ENCODE data around the gene TNFAIP2.

TNFAIP2 gene

GRCh38 chr14:103084021-103084919 lies 39.0 kb upstream of the TNFAIP2 start, which contains the start of gene LBHD2:
Gene LBHD2, plus strand, starts transcription at chr14:103084210. Its CDS starts 1,803 bp downstream, at chr14:103086013.
- TF ChIP-seq, protein P1, sequence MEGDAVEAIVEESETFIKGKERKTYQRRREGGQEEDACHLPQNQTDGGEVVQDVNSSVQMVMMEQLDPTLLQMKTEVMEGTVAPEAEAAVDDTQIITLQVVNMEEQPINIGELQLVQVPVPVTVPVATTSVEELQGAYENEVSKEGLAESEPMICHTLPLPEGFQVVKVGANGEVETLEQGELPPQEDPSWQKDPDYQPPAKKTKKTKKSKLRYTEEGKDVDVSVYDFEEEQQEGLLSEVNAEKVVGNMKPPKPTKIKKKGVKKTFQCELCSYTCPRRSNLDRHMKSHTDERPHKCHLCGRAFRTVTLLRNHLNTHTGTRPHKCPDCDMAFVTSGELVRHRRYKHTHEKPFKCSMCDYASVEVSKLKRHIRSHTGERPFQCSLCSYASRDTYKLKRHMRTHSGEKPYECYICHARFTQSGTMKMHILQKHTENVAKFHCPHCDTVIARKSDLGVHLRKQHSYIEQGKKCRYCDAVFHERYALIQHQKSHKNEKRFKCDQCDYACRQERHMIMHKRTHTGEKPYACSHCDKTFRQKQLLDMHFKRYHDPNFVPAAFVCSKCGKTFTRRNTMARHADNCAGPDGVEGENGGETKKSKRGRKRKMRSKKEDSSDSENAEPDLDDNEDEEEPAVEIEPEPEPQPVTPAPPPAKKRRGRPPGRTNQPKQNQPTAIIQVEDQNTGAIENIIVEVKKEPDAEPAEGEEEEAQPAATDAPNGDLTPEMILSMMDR (IDR thresholded peaks at IDR 0.05; ENCODE audit: insufficient read depth, low read length, poor library complexity, severe bottlenecking), result no peak
- TF ChIP-seq EZH2phosphoT487 (conservative IDR thresholded peaks at IDR 0.05; ENCODE audit: low read length), result no peak
- H3K36me3 ChIP-seq (ENCODE audit: low read length), result no peaks in the 10 kb centered on the region
- H3K9ac ChIP-seq (ENCODE audit: low read length), result no peak within 1 kb of the TSS
- no peaks in the 10 kb centered on the region for H4K20me1 ChIP-seq (ENCODE audit: low read depth, low read length)
- H2AFZ ChIP-seq (ENCODE audit: low read depth, low read length, severe bottlenecking), result no peak within 1 kb of the TSS
- H3K4me3 ChIP-seq (ENCODE audit: insufficient read depth, low read length, poor library complexity, severe bottlenecking), result no peak within 1 kb of the TSS
- H3K27me3 ChIP-seq (ENCODE audit: low read length), result no peaks in the 10 kb centered on the region
- no peaks in the 10 kb centered on the region for H3K79me2 ChIP-seq (ENCODE audit: insufficient read depth, low read length)
- H3K4me2 ChIP-seq (ENCODE audit: low read depth, low read length, poor library complexity, severe bottlenecking), result no peak within 1 kb of the TSS
- H3F3A ChIP-seq (ENCODE audit: insufficient read depth), result no peaks in the 10 kb centered on the region
- H3K9me3 ChIP-seq (ENCODE audit: insufficient read depth, low read length), result no peaks in the 10 kb centered on the region
- H3K27ac ChIP-seq (ENCODE audit: low read depth, low read length), result no peak within 1 kb of the TSS
- H3K9me2 ChIP-seq (replicated peaks; ENCODE audit: insufficient read depth, low read length), result no peaks in the 10 kb centered on the region

- Histone ChIP-seq H3K4me2 (ENCODE audit: low read depth, low read length, poor library complexity, severe bottlenecking) (no peak overlapping the region), H4K20me1 (ENCODE audit: low read depth, low read length) (no peaks in the 10 kb centered on the region), H3K4me3 (ENCODE audit: insufficient read depth, low read length, poor library complexity, severe bottlenecking) (no peak overlapping the region), H3F3A (ENCODE audit: insufficient read depth) (no peaks in the 10 kb centered on the region), H3K9ac (ENCODE audit: low read length) (no peak overlapping the region), H3K9me3 (ENCODE audit: insufficient read depth, low read length) (no peaks in the 10 kb centered on the region), H3K9me2 (replicated peaks; ENCODE audit: insufficient read depth, low read length) (no peaks in the 10 kb centered on the region), H3K27ac (ENCODE audit: low read depth, low read length) (no peak overlapping the region), H3K27me3 (ENCODE audit: low read length) (no peaks in the 10 kb centered on the region), H3K79me2 (ENCODE audit: insufficient read depth, low read length) (no peaks in the 10 kb centered on the region), H3K36me3 (ENCODE audit: low read length) (no peaks in the 10 kb centered on the region), H2AFZ (ENCODE audit: low read depth, low read length, severe bottlenecking) (no peak overlapping the region)
- TF ChIP-seq EZH2phosphoT487 (conservative IDR thresholded peaks at IDR 0.05; ENCODE audit: low read length), result no peak
- TF ChIP-seq, protein P1 (IDR thresholded peaks at IDR 0.05; ENCODE audit: insufficient read depth, low read length, poor library complexity, severe bottlenecking), result no peak
Measured at GRCh38 chr14:103085106-103086091, 37.9 kb upstream of the TNFAIP2 start.

- Histone ChIP-seq H3K79me2 (ENCODE audit: insufficient read depth, low read length) (no peaks in the 10 kb centered on the region), H2AFZ (ENCODE audit: low read depth, low read length, severe bottlenecking) (no peak overlapping the region), H3F3A (ENCODE audit: insufficient read depth) (no peaks in the 10 kb centered on the region), H3K4me2 (ENCODE audit: low read depth, low read length, poor library complexity, severe bottlenecking) (no peak overlapping the region), H3K27ac (ENCODE audit: low read depth, low read length) (no peak overlapping the region), H3K36me3 (ENCODE audit: low read length) (no peaks in the 10 kb centered on the region), H3K4me3 (ENCODE audit: insufficient read depth, low read length, poor library complexity, severe bottlenecking) (no peak overlapping the region), H4K20me1 (ENCODE audit: low read depth, low read length) (no peaks in the 10 kb centered on the region), H3K27me3 (ENCODE audit: low read length) (no peaks in the 10 kb centered on the region), H3K9me2 (replicated peaks; ENCODE audit: insufficient read depth, low read length) (no peaks in the 10 kb centered on the region), H3K9me3 (ENCODE audit: insufficient read depth, low read length) (no peaks in the 10 kb centered on the region), H3K9ac (ENCODE audit: low read length) (no peak overlapping the region)
- TF ChIP-seq, protein P1 (IDR thresholded peaks at IDR 0.05; ENCODE audit: insufficient read depth, low read length, poor library complexity, severe bottlenecking), result no peak
- no peak for TF ChIP-seq EZH2phosphoT487 (conservative IDR thresholded peaks at IDR 0.05; ENCODE audit: low read length)
Measured at GRCh38 chr14:103086771-103087342, 36.4 kb upstream of the TNFAIP2 start.

Measured in SU-DHL-6 (cell line).